TTC549 (cell line): ENCODE data around the gene SPATA19.

ENCODE experiments used
- FAIRE-seq: peaks from 2 replicates; lab custom pipeline; 2012; peaks lifted over from hg19 to GRCh38; lab: Jason Lieb, UNC

Gene SPATA19

DNA sequence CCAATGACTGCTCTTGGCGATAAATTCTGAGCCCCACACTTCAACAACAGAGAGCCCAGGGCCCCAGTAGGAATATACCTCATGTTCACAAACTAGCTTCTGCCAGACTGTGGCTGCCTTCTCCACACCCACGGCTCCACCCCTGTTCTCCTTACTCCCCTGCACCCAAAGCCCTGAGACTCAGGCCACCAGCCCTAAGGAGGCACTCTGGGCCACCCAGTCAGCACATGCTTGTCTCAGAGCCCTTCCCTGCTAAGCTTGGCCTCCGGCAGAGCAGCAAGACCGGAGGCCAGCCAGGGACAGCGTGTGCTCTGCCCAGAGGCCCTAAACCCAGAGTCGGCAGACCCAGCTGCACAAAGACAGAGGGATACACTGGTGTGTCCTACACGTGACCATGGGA is 27.9 kb downstream of the SPATA19 start:
- FAIRE-seq, result no peak

DNA sequence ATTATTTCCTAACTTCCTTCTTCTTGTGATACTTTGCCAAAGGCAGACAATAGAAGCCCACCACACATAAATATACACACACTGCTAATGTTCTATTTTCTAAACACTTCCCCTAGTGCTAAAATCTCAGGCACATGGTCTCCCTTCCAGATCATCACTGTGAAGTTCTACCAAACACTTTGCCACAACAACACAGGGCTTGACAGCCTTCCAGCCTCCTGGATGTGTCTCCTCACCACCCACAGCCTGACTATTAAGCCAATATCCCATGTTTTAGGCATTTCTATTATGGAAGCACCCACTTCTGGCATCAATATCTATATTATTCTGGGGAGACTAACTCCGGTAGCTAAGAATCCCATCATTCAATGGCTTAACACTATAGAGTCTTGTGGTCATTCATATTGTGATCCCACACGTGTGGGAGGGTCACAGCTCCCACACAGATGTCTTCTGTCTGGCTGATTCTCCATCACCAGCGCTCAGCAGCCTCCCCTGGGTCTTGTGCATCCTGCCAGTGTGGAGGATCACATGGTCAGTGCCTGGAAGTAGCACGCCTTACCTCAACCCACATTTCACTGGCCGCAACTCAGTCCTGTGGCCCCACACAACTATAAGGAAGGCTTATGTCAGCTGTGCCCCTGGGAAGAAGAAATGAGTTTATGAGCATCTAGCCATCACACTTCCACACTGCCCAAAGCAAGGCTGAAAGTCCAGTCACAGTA is 29.0 kb downstream of the SPATA19 start:
- FAIRE-seq, result no peak

- no peak for FAIRE-seq
Measured at GRCh38 chr11:133815636-133816035, 29.7 kb downstream of the SPATA19 start.

GRCh38 chr11:133814588-133815100 is 30.7 kb downstream of the SPATA19 start:
- no peak for FAIRE-seq

- no peak for FAIRE-seq
Measured at GRCh38 chr11:133811850-133812685, 33.2 kb downstream of the SPATA19 start.

DNA sequence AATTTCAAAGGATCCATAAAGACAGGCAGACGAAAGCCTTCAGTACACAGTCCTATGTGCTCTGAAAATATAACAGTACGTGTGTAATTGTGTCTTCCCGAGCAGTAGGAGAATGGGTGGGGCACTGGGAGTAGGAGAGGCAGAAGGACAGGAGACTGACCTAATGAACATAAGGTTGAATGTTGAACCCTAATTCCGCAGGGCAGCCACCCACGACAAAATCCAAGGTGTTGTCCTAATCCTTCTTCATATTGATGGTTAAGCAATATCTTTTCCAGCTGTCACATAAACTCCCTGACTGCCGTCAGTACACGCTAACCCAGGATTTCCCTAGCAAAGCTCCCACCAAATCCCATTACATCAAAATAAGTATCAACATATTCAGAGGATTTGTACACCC is 34.5 kb downstream of the SPATA19 start:
- FAIRE-seq, result no peak

DNA sequence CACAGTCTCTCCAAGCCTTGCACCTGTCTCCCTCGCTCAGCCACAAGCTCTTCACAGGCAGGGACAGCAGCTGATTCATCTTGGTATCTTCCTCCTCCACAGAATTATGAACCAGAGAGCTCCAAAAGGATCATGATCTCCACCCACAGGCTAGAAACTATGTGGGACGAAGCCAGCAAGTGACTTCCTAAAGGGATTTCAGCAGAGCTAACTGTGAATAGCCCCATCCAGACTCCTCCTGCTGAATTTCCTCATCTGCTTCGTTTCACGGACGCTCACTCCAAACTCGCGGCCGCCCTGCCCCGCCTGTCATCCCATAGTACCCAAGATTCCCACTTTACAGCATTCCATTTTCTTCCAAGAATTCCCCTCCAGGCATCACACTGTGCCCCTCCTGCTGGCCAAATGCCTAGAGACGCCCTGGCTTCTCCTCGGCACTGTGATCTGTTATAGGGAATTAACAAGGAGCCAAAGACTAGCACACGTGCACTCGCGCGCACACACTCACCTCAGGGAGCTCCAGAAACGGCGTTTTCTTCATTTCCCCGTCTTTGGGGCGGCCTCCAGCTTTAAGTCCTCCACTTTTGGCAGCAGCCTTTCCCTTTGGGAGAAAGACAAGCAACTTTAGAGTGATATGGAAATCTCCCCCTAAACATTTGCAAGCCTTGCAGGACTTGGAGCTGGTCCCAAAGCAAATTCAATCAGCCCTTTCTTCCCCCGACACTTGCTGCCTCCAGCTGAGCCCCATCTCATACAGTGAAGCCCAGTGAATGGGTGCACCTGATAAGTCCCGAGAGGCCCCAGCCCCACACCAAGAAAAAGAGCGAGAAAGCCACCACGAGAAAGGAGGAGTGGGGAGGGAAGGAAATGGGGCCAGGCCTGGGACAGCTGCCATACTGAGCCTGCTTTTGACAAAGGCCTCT is 35.5 kb downstream of the SPATA19 start:
- no peak for FAIRE-seq

GRCh38 chr11:133808393-133809140 is 36.7 kb downstream of the SPATA19 start:
- FAIRE-seq, result no peak

GRCh38 chr11:133803026-133803425 is 42.3 kb downstream of the SPATA19 start:
- no peak for FAIRE-seq

- FAIRE-seq, result no peak
Measured at GRCh38 chr11:133801356-133801755, 44.0 kb downstream of the SPATA19 start.

DNA sequence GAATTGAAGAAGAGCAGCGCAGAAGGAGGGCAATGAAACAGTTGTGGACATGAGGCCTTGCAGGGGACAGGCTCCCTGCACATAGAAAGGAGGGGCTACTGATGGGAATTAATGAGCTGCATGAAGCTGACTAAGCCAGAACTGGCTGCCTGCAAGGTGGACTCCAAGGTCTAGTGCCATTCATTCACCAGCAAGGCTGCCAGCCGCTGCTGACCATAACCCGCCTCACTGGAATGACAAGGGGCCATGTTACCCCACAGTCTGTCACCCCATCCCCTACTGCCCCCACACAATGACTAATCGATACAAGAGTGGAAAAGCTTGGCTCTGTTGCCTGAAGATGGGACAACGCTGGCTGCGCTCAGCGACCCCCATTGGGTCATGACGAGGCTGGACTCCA is 44.6 kb downstream of the SPATA19 start:
- no peak for FAIRE-seq

GRCh38 chr11:133797554-133797953 is 47.8 kb downstream of the SPATA19 start:
- FAIRE-seq, result no peak

DNA sequence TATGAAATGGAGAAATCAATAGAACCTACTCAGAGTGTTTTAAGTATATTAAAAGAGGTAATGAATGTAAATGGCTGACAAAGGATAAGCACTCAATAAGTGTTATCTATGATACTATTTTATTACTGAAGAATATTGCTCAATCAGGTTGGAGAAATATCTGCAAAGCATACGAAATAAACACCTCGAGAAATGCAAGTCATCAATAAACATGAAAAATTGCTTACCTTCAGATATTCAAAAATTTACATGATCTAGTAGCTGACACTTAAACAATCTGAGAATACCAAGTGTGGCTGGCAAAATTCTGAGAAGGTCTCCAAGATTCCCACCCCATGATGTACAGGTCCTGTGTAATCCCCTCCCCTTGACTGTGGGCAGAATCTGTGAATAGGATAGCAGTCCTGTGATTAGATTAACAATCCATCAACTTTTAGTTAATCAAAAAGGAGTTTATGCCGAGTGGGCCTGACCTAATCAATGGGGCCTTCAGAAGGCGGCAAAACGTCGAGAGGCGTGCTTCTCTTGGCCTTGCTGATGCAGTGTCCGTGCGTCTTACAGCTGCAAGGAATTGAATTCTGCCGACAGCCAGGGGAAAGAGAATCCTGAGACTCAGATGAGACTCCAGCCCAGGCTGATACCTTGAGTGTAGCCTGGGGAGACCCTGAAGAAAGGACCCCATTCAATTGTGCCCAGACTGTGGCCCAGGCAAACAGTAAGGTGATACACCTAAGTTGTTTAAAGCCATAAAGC is 49.1 kb downstream of the SPATA19 start:
- FAIRE-seq, result no peak

DNA sequence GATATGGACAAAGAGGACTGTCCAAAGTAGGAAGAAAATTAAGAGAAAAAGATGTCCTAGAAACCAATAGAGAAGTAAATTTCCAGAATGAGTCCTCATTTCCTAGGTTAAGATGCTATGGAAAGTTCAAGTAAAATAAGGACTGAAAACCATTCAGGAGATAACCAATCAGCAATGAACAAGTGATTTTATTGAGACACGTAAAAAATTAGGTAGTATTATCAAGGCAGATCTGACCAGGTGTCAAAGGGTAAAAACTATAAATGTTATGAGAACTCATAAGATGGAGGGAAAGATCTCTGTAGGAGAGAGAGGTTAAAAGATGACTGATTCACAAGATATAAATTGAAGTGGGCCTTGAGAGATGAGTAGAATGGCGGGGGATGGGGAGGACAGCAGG is 50.2 kb downstream of the SPATA19 start:
- FAIRE-seq, result no peak

GRCh38 chr11:133794205-133794604 is 51.1 kb downstream of the SPATA19 start:
- FAIRE-seq, result no peak

DNA sequence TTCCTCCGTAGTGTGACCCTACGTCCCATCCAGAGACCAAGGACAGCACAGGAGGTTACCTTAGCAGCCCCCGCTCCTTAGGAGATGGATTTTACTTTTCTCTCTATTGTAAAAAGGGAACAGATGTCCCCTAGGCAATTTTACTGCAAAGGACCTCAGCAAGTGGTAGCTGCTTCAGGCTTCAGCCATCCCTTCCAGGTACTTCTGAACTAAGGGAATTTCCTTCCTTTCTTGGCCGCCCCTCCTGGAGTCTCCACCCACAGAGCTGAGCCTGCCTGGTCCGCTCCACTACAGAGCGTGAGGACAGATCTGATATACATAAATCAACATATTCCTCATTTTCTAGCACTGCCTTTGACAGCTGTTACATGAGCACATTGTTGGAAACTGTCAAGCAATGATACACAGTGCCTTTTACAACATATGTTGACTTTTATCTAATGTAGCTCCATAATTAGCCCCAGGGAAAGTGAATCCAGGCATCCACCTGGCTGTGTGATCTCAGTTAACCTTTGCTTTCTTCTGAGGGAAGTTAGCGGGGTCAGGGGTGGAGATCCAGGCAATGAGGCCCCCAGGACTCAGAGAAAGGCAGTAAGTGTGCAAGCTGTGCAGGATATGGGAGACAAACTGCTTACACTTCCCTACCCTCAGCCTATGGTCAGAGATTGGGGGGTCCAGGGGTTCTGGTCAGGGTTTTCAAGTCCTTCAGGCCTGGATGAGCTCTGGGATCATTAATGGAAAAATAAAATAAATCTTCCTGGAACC is 51.9 kb downstream of the SPATA19 start:
- FAIRE-seq, result no peak

DNA sequence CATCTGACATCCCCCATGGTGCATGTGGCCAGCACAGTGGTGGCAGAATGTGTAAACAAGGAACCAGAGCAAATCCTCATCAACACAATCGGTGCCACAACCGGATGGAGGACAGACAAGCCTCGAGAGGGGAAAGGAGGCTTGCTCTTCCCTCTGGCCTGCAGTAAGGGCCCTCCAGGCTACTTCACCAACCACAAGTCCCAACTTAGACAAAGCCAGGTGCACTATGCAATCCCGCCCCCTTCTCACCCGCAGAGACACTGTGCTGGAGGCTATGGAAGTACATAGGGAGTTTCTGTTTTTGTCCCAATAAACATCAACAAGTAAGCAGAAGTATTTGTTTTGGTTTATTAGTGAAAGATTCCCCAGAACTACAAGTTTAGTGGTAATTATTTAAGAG is 54.3 kb downstream of the SPATA19 start:
- FAIRE-seq, result no peak
